IMR-90 (cell line): ENCODE measurements around the gene ZNF445. TPM values are rescaled to one million over a fixed set of nuclear protein-coding genes. Genes with fewer than 3 reads are reported as not detected.

Source experiments
- ATAC-seq: fragments of 200-7000 bp; cut with Tn5 transposase; 2 replicates; pipeline ENCODE4 v1.9.1; 2020; ENCODE audit warnings: low read depth, mild to moderate bottlenecking, moderate library complexity
- BruUV-seq: library from RNA; stranded (reverse); fragments of 400-500 nt; replicated peaks from 2 replicates; lab custom pipeline; 2021; lab: Mats Ljungman, UMichigan
- CTCF ChIA-PET: fragments of 300-600 bp; formaldehyde crosslinking; extraction: SDS; loops from one replicate; lab custom pipeline; 2021; ENCODE audit warnings: antibody characterized with exemption; lab: Yijun Ruan, JAX
- POLR2A ChIA-PET: fragments of 300-600 bp; sonication (Branson Sonifier 250); formaldehyde crosslinking; loops from one replicate; lab custom pipeline; 2022; ENCODE audit warnings: antibody characterized with exemption; ENCODE audit not compliant: unreplicated experiment; lab: Charles Lee
- DNase-seq: peaks from one replicate; pipeline ENCODE4 v3.0.0; 2013
- H2AFZ ChIP-seq: replicated peaks from 2 replicates; pipeline ENCODE3; 2013; ENCODE audit warnings: low read length, mild to moderate bottlenecking; ENCODE audit not compliant: poor library complexity
- H2AK5ac ChIP-seq: 2 replicates; pipeline ENCODE4 v1.6.1; 2013; ENCODE audit warnings: low read depth, low read length, inconsistent platforms
- H2AK9ac ChIP-seq: replicated peaks from 2 replicates; pipeline ENCODE3; 2013; ENCODE audit warnings: mild to moderate bottlenecking, low read depth, low read length, moderate library complexity; ENCODE audit not compliant: poor library complexity
- H2BK120ac ChIP-seq: 2 replicates; pipeline ENCODE4 v1.6.1; 2013; ENCODE audit warnings: low read depth, low read length, inconsistent platforms
- H2BK15ac ChIP-seq: 3 replicates; pipeline ENCODE4 v1.6.1; 2013; ENCODE audit warnings: low read depth, low read length, inconsistent platforms
- H2BK20ac ChIP-seq: 2 replicates; pipeline ENCODE4 v1.6.1; 2013; ENCODE audit warnings: low read depth, mild to moderate bottlenecking, inconsistent platforms, low read length, moderate library complexity
- H2BK5ac ChIP-seq: 2 replicates; pipeline ENCODE4 v1.6.1; 2013; ENCODE audit warnings: mild to moderate bottlenecking, low read depth, low read length, inconsistent platforms; ENCODE audit not compliant: poor library complexity, severe bottlenecking
- H3K14ac ChIP-seq: replicated peaks from 2 replicates; pipeline ENCODE4 v1.6.1; 2013; ENCODE audit warnings: low read depth, low read length, inconsistent platforms
- H3K18ac ChIP-seq: 2 replicates; pipeline ENCODE4 v1.6.1; 2013; ENCODE audit warnings: low read depth, low read length, control low read depth
- H3K23ac ChIP-seq: 2 replicates; pipeline ENCODE4 v1.6.1; 2013; ENCODE audit warnings: low read depth, low read length, inconsistent platforms
- H3K27ac ChIP-seq: 2 replicates; pipeline ENCODE4 v1.5.1; 2013; ENCODE audit warnings: mild to moderate bottlenecking, control low read depth, low read length; ENCODE audit not compliant: insufficient read depth
- H3K27me3 ChIP-seq: 2 replicates; pipeline ENCODE4 v1.6.1; 2013; ENCODE audit warnings: low read length; ENCODE audit not compliant: control insufficient read depth, insufficient read depth
- H3K36me3 ChIP-seq: 2 replicates; pipeline ENCODE4 v1.6.1; 2013; ENCODE audit warnings: low read length, mixed read lengths; ENCODE audit not compliant: control insufficient read depth, insufficient read depth
- H3K4ac ChIP-seq: 2 replicates; pipeline ENCODE4 v1.6.1; 2013; ENCODE audit warnings: low read depth, low read length, inconsistent platforms
- H3K4me1 ChIP-seq: 2 replicates; pipeline ENCODE4 v1.6.1; 2013; ENCODE audit warnings: low read length, mixed read lengths; ENCODE audit not compliant: control insufficient read depth, insufficient read depth
- H3K4me2 ChIP-seq: 2 replicates; pipeline ENCODE4 v1.6.1; 2013; ENCODE audit warnings: low read depth, mild to moderate bottlenecking, control low read depth, low read length, moderate library complexity
- H3K4me3 ChIP-seq: 2 replicates; pipeline ENCODE4 v1.5.1; 2013; ENCODE audit warnings: low read depth, mild to moderate bottlenecking, control low read depth, low read length, moderate library complexity; ENCODE audit not compliant: insufficient read depth
- H3K56ac ChIP-seq: 2 replicates; pipeline ENCODE4 v1.6.1; 2013; ENCODE audit warnings: low read length, inconsistent platforms; ENCODE audit not compliant: insufficient read depth; ENCODE audit errors: extremely low read depth
- H3K79me1 ChIP-seq, 2 experiments: 2 replicates each; pipeline ENCODE4 v1.6.1; 2013; ENCODE audit warnings: low read length in 2 of 2, inconsistent platforms in 1 of 2, low read depth in 1 of 2
- H3K9ac ChIP-seq: 2 replicates; pipeline ENCODE4 v1.6.1; 2013; ENCODE audit warnings: low read depth, low read length, control low read depth
- H3K9me1 ChIP-seq: 2 replicates; pipeline ENCODE4 v1.6.1; 2013; ENCODE audit warnings: low read length, inconsistent platforms; ENCODE audit not compliant: insufficient read depth
- H3K9me3 ChIP-seq: 2 replicates; pipeline ENCODE4 v1.6.1; 2013; ENCODE audit warnings: low read length; ENCODE audit not compliant: control insufficient read depth, insufficient read depth
- H4K20me1 ChIP-seq: 2 replicates; pipeline ENCODE4 v1.6.1; 2013; ENCODE audit warnings: low read length, inconsistent platforms; ENCODE audit not compliant: insufficient read depth
- H4K5ac ChIP-seq: 2 replicates; pipeline ENCODE4 v1.6.1; 2013; ENCODE audit warnings: mild to moderate bottlenecking, low read depth, low read length, control low read depth
- H4K8ac ChIP-seq, 2 experiments: 2 replicates each; pipeline ENCODE4 v1.6.1; 2013; ENCODE audit warnings: low read depth in 2 of 2, low read length in 2 of 2, control low read depth in 1 of 2, inconsistent platforms in 1 of 2
- H4K91ac ChIP-seq: 2 replicates; pipeline ENCODE4 v1.6.1; 2013; ENCODE audit warnings: low read depth, low read length, inconsistent platforms; ENCODE audit not compliant: insufficient read depth
- BHLHE40 ChIP-seq: fragments of 150-350 bp; IDR thresholded peaks from 2 replicates; pipeline ENCODE4 v1.6.1; 2016; ENCODE audit warnings: mild to moderate bottlenecking, low read depth, low read length
- CEBPB ChIP-seq: IDR thresholded peaks from 2 replicates; pipeline ENCODE4 v1.6.1; 2012; ENCODE audit warnings: low read depth, low read length, improper control_type of control experiment
- CHD1 ChIP-seq: IDR thresholded peaks from 2 replicates; pipeline ENCODE4 v1.6.1; 2012; ENCODE audit warnings: low read depth, low read length, improper control_type of control experiment
- CTCF ChIP-seq: conservative IDR thresholded peaks from 2 replicates; pipeline ENCODE4 v1.5.1; 2012; ENCODE audit warnings: mild to moderate bottlenecking, low read depth, low read length, improper control_type of control experiment
- ELK1 ChIP-seq: fragments of 150-350 bp; IDR thresholded peaks from 2 replicates; pipeline ENCODE4 v1.6.1; 2016; ENCODE audit warnings: low read depth, mild to moderate bottlenecking, low read length, moderate library complexity, borderline replicate concordance
- FOS ChIP-seq: fragments of 150-350 bp; IDR thresholded peaks from 2 replicates; pipeline ENCODE4 v1.6.1; 2016; ENCODE audit warnings: low read depth, low read length
- MAFK ChIP-seq: IDR thresholded peaks from 2 replicates; pipeline ENCODE4 v1.6.1; 2012; ENCODE audit warnings: low read depth, low read length, improper control_type of control experiment
- MAZ ChIP-seq: IDR thresholded peaks from 2 replicates; pipeline ENCODE4 v1.6.1; 2012; ENCODE audit warnings: low read depth, mild to moderate bottlenecking, low read length, improper control_type of control experiment, moderate library complexity, borderline replicate concordance
- MXI1 ChIP-seq: IDR thresholded peaks from 2 replicates; pipeline ENCODE4 v1.6.1; 2012; ENCODE audit warnings: low read depth, mild to moderate bottlenecking, low read length, moderate library complexity, borderline replicate concordance
- NFE2L2 ChIP-seq: fragments of 150-350 bp; IDR thresholded peaks from 2 replicates; pipeline ENCODE4 v1.6.1; 2016; ENCODE audit warnings: low read depth, mild to moderate bottlenecking, low read length
- POLR2A ChIP-seq: IDR thresholded peaks from 2 replicates; pipeline ENCODE4 v1.6.1; 2012; ENCODE audit warnings: mild to moderate bottlenecking, low read depth, low read length
- RAD21 ChIP-seq: IDR thresholded peaks from 2 replicates; pipeline ENCODE4 v1.6.1; 2012; ENCODE audit warnings: low read length, improper control_type of control experiment
- RCOR1 ChIP-seq: IDR thresholded peaks from 2 replicates; pipeline ENCODE4 v1.6.1; 2012; ENCODE audit warnings: mild to moderate bottlenecking, low read length, improper control_type of control experiment; ENCODE audit not compliant: insufficient replicate concordance
- RFX5 ChIP-seq: IDR thresholded peaks from 2 replicates; pipeline ENCODE4 v1.8.0; 2012; ENCODE audit warnings: low read depth, mild to moderate bottlenecking, low read length, moderate library complexity
- SMC3 ChIP-seq: fragments of 150-350 bp; IDR thresholded peaks from 2 replicates; pipeline ENCODE4 v1.6.1; 2016; ENCODE audit warnings: low read depth, mild to moderate bottlenecking, antibody characterized with exemption, low read length, moderate library complexity
- USF2 ChIP-seq: fragments of 150-350 bp; IDR thresholded peaks from 2 replicates; pipeline ENCODE4 v1.6.1; 2017; ENCODE audit warnings: mild to moderate bottlenecking, antibody characterized with exemption, low read length, low read depth
- WGBS, 2 experiments: methylation state at CpG; one replicate each; pipeline versions ENCODE4 v1.1.5 to v1.1.7; 2013; ENCODE audit warnings: missing lambda C conversion rate in 2 of 2; ENCODE audit not compliant: insufficient read length in 1 of 2; ENCODE audit errors: extremely low coverage in 2 of 2; 5-methylcytosine and 5-hydroxymethylcytosine counted together
- dilution Hi-C: fragments of 300-500 bp; cut with HindIII; formaldehyde crosslinking; loops from one replicate; pipeline ENCODE4 v1.14.3; 2018; ENCODE audit warnings: low sequenced_read_pairs; ENCODE audit not compliant: unreplicated experiment
- in situ Hi-C: fragments of 300-500 bp; cut with MboI; formaldehyde crosslinking; loops from 3 replicates; pipeline ENCODE4 v1.14.3; 2019; ENCODE audit warnings: low sequenced_read_pairs, inconsistent platforms, mixed read lengths
- intact Hi-C: fragments of 100-400 bp; cut with micrococcal nuclease; formaldehyde crosslinking; loops from 2 replicates; pipeline ENCODE4 v1.10.0; 2022
- polyA plus RNA-seq, 3 experiments: library from polyadenylated mRNA; depleted of rRNA; stranded (reverse); fragments of >200 nt; gene quantifications; 2 replicates each; pipeline ENCODE4 v1.2.3, GENCODE V29; 2012; ENCODE audit warnings: low replicate concordance in 1 of 3
- total RNA-seq: library from RNA; depleted of rRNA; stranded (reverse); fragments of >200 nt; gene quantifications from 2 replicates; pipeline ENCODE4 v1.2.3, GENCODE V29; 2012

The ZNF445 gene
- total and polyA plus RNA-seq, 2 of the 4 experiments (the other 2 are of a cell fraction), result 3.3 to 6.3 TPM

- Histone ChIP-seq H3K9me3 (no peaks in the 10 kb centered on the region), H4K91ac (no peak overlapping the region), H2AFZ (no peak overlapping the region), H3K18ac (no peak overlapping the region), H3K14ac (no peak overlapping the region), H4K5ac (no peak overlapping the region), H2BK20ac (no peak overlapping the region), H3K4me3 (no peak overlapping the region), H4K20me1 (peaks cover 11% of the 10 kb centered on the region), H4K8ac (no peak overlapping the region), H3K56ac (no peak overlapping the region), H2BK120ac (no peak overlapping the region), H3K36me3 (peaks cover 12% of the 10 kb centered on the region), H3K4ac (no peak overlapping the region), H2AK5ac (no peak overlapping the region), H2AK9ac (no peak overlapping the region), H3K4me2 (no peak overlapping the region), H3K9ac (no peak overlapping the region), H3K79me1 (peaks cover 31 to 46% of the 10 kb centered on the region in 2 experiments), H3K27ac (no peak overlapping the region), H3K4me1 (peaks cover 4% of the 10 kb centered on the region; the same call in 1 of the 2 replicates), H3K9me1 (peaks cover 5% of the 10 kb centered on the region; the same call in 1 of the 2 replicates), H2BK5ac (no peak overlapping the region), H2BK15ac (no peak overlapping the region), H3K23ac (no peak overlapping the region), H3K27me3 (no peaks in the 10 kb centered on the region)
- intact Hi-C loops, result no loop called here
- POLR2A ChIA-PET, result no interaction called here
- dilution Hi-C loops, result no loop called here
- in situ Hi-C loops, result no loop called here
- TF ChIP-seq MXI1, result no peak
- TF ChIP-seq RFX5, result no peak
- TF ChIP-seq SMC3, result no peak
- TF ChIP-seq CHD1, result no peak
- TF ChIP-seq MAZ, result no peak
- TF ChIP-seq NFE2L2, result no peak
- no peak for TF ChIP-seq RAD21
- no peak for TF ChIP-seq BHLHE40
- no peak for TF ChIP-seq MAFK
- no peak for TF ChIP-seq CTCF
- no peak for TF ChIP-seq FOS
- no peak for TF ChIP-seq CEBPB
- TF ChIP-seq USF2, result no peak
- TF ChIP-seq RCOR1, result no peak
- no peak for TF ChIP-seq POLR2A
- TF ChIP-seq ELK1, result no peak
- no CpG with 5 or more reads among the region's 1 CpG for WGBS, 2 experiments
- no TSS peak for BruUV-seq
- ATAC-seq, result no peak
- no peak for DNase-seq
- CTCF ChIA-PET, result no interaction called here
Observed at GRCh38 chr3:44467241-44467640, 10.2 kb downstream of the ZNF445 start.
